Right lobe of liver (tissue), 6 donors: ENCODE measurements around the gene OTUD5. TPM values are rescaled to one million over a fixed set of nuclear protein-coding genes. Genes with fewer than 3 reads are reported as not detected.
A peak's percentile ranks its signal among the peaks of the same experiment; 100 is the strongest.

ENCODE experiments used
- ATAC-seq, 4 donors: fragments of 200-7000 bp; cut with Tn5 transposase; one replicate each; pipeline ENCODE4 v1.9.1; 2020; ENCODE audit warnings: mild to moderate bottlenecking in 4 of 4, moderate library complexity in 4 of 4
- DNase-seq, 3 donors: peaks; one replicate each; pipeline ENCODE4 v3.0.0-alpha.2; 2020
- H3K27ac ChIP-seq, 3 donors: fragments of 200-600 bp; one replicate each; pipeline ENCODE4 v1.8.0; 2022
- H3K27me3 ChIP-seq, 2 donors: fragments of 200-600 bp; one replicate each; pipeline ENCODE4 v1.8.0; 2022
- H3K36me3 ChIP-seq, 4 donors: fragments of 200-600 bp; sonication (generic) in 1 of 4; one replicate each; pipeline versions ENCODE4 v1.5.1 to v1.8.0; 2017 to 2022; ENCODE audit warnings: control low read depth in 1 of 4
- H3K4me1 ChIP-seq, 4 donors: fragments of 200-600 bp; sonication (generic) in 1 of 4; one replicate each; pipeline versions ENCODE4 v1.5.1 to v1.8.0; 2017 to 2022; ENCODE audit warnings: control low read depth in 1 of 4
- H3K4me3 ChIP-seq, 3 donors: fragments of 200-600 bp; one replicate each; pipeline ENCODE4 v1.8.0; 2022
- H3K9me3 ChIP-seq, 4 donors: fragments of 200-600 bp; sonication (generic) in 1 of 4; one replicate each; pipeline versions ENCODE4 v1.5.1 to v1.8.0; 2017 to 2022; ENCODE audit warnings: control low read depth in 1 of 4
- POLR2A ChIP-seq: fragments of 450-650 bp; IDR thresholded peaks from one replicate; pipeline ENCODE4 v1.6.1; 2017; ENCODE audit warnings: antibody characterized with exemption, mild to moderate bottlenecking
- WGBS: methylation state at CpG from one replicate; pipeline ENCODE4 v1.1.6; 2018; ENCODE audit warnings: low coverage, low lambda C conversion rate; ENCODE audit not compliant: insufficient coverage; ENCODE audit errors: missing lambda C conversion rate; 5-methylcytosine and 5-hydroxymethylcytosine counted together
- intact Hi-C, 2 donors: fragments of 100-400 bp; cut with DNase I; formaldehyde crosslinking; loops; one replicate each; pipeline versions ENCODE4 v1.11.2 to v1.14.1; 2022
- total RNA-seq, 6 experiments: library from RNA; depleted of rRNA in 2 of 6; stranded (reverse); fragments of >200 nt in 2 of 6; fragmentation: NEBNext Ultra II Directional in 3 of 6; extraction: Animal tissue kit (Norgen Biotek cat#: 25700) in 3 of 6; gene quantifications; one replicate each; pipeline versions ENCODE4 v1.1.0 to v1.2.4, GENCODE V29; 2016 to 2023
- TF ChIP-seq, protein P1 (sequence below), 4 donors: fragments of 200-600 bp in 3 of 4; fragments of 450-650 bp in 1 of 4; IDR thresholded peaks; one replicate each; pipeline versions ENCODE4 v1.5.1 to v1.8.0; 2016 to 2022; ENCODE audit warnings: antibody characterized with exemption in 4 of 4, mild to moderate bottlenecking in 2 of 4
- donor health status: DM: no; HTN: yes; CAD: no.
- donor health status: DM: no; HTN: no; CAD: no.
- donor health status: DM: no; HTN: no; CAD: no.
- donor health status: DM: no; HTN: yes; CAD: no.
- donor health status: DM: no; HTN: yes; CAD: no.

Gene OTUD5
- total RNA-seq, 6 experiments from 2014 or later: 14.4 to 24.1 (median 21.6) TPM

DNA sequence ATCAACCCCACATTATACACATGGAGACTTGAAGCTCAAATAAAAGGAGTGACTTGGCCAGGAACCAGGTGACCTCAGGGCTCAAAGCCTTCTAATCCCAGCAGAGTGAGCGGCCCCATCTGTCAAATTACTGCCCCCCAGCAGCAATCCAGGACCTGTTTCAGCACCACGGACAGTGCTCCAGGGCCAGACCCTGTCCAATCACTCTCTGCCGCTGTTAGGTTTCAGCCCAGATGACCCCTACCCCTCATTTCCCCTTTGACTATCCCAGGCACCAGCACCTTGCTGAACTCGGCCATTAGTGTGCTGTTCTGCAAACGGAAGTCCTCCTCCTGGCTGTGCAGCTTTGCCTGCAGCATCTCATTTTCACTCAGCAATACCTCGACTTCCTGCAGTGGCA lies 39.6 kb upstream of the OTUD5 start:
- Histone ChIP-seq H3K27me3 (no peaks in the 10 kb centered on the region), H3K4me1 (no peaks in the 10 kb centered on the region), H3K27ac (no peak overlapping the region), H3K36me3 (peaks cover 0 to 6% (median 0%) of the 10 kb centered on the region in 4 donors), H3K9me3 (no peaks in the 10 kb centered on the region), H3K4me3 (no peak overlapping the region)
- intact Hi-C loops: no loop called here
- WGBS: 47% methylated on average over 4 of the region's 6 CpGs
- no peak for ATAC-seq
- no peak for DNase-seq
- TF ChIP-seq POLR2A: no peak
- TF ChIP-seq, protein P1, sequence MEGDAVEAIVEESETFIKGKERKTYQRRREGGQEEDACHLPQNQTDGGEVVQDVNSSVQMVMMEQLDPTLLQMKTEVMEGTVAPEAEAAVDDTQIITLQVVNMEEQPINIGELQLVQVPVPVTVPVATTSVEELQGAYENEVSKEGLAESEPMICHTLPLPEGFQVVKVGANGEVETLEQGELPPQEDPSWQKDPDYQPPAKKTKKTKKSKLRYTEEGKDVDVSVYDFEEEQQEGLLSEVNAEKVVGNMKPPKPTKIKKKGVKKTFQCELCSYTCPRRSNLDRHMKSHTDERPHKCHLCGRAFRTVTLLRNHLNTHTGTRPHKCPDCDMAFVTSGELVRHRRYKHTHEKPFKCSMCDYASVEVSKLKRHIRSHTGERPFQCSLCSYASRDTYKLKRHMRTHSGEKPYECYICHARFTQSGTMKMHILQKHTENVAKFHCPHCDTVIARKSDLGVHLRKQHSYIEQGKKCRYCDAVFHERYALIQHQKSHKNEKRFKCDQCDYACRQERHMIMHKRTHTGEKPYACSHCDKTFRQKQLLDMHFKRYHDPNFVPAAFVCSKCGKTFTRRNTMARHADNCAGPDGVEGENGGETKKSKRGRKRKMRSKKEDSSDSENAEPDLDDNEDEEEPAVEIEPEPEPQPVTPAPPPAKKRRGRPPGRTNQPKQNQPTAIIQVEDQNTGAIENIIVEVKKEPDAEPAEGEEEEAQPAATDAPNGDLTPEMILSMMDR (IDR thresholded peaks at IDR 0.05): no peak

DNA sequence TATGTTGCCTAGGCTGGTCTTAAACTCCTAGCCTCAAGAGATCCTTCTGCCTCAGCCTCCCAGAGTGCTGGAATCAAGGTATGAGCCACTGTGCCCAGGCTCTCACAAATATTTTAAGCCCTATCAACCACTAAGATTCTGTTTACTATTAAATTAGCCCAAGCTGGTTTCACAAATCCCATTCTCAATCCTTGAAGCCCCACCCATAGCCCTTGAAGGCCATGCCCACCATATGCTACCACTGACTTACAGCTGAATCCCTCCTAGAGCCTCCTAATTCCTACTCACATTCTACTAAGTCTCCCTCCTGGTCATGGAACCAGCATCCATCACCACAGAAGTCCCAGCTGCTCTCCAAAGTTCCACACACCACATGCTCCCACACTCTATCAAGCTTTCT lies 34.9 kb upstream of the OTUD5 start:
- ATAC-seq: no peak
- intact Hi-C loops: no loop called here
- DNase-seq: no peak
- Histone ChIP-seq H3K36me3 (peaks cover 0 to 12% (median 4%) of the 10 kb centered on the region in 4 donors), H3K27ac (no peak overlapping the region), H3K4me3 (no peak overlapping the region), H3K4me1 (no peaks in the 10 kb centered on the region), H3K27me3 (no peaks in the 10 kb centered on the region), H3K9me3 (no peaks in the 10 kb centered on the region)
- no peak for TF ChIP-seq POLR2A
- TF ChIP-seq, protein P1 (IDR thresholded peaks at IDR 0.05): no peak

DNA sequence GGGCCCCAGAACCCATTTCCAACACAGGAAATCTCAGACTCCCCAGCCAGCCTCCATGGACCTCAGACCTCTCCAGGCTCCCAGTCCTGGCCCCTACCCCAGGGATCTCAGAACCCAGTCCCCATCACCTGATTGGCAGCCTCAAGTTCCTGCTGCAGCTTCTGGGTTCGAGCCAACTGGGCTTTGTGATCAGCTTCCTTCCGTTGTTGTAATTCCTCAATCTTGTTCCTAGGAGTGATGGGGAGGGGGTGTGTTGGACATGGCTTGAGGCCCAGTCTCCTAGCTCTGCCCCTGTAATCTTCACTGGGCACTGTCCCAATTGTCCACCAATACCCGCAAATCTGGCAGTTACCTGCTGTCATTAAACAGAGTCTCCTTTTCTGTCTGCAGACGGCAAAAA lies 32.1 kb upstream of the OTUD5 start:
- no peak for ATAC-seq
- 47% methylated on average over 3 of the region's 4 CpGs for WGBS
- intact Hi-C loops: no loop called here
- Histone ChIP-seq H3K27ac (no peak overlapping the region), H3K4me1 (no peaks in the 10 kb centered on the region), H3K4me3 (no peak overlapping the region), H3K27me3 (no peaks in the 10 kb centered on the region), H3K36me3 (peaks cover 0 to 18% (median 4%) of the 10 kb centered on the region in 4 donors), H3K9me3 (no peaks in the 10 kb centered on the region)
- peak in 1 of 3 donors; percentile 48 for DNase-seq
- TF ChIP-seq, protein P1 (IDR thresholded peaks at IDR 0.05): no peak
- TF ChIP-seq POLR2A: no peak

DNA sequence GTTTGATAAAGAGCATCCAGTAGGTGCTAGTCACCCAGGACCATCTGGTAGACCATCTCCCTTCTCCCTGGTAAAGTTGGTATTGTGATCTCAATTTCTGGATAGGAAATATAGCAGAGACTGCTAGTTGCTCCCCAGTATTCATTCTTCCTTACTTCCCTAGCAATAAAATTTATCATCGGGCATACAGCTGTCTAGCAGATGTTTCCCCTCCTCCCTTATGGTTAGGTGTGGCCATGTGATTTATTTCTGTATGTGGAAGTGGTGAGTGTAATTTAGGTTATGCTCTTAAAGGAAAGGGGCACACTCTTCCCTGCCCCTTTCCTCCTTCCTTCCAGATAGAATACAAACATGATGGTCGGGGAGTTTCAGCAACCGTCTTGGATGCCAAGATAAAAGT lies 26.5 kb upstream of the OTUD5 start:
- intact Hi-C loops: no loop called here
- DNase-seq (no peak), ATAC-seq (no peak)
- H3K27ac ChIP-seq: no peak overlapping the region
- H3K4me3 ChIP-seq: no peak overlapping the region
- TF ChIP-seq, protein P1 (IDR thresholded peaks at IDR 0.05): no peak
- TF ChIP-seq POLR2A: no peak
- H3K27me3 ChIP-seq: no peaks in the 10 kb centered on the region
- no peaks in the 10 kb centered on the region for H3K4me1 ChIP-seq
- no peaks in the 10 kb centered on the region for H3K9me3 ChIP-seq
- peaks cover 0 to 32% (median 2%) of the 10 kb centered on the region in 4 donors for H3K36me3 ChIP-seq
- 86% methylated on average over 3 of the region's 3 CpGs for WGBS

DNA sequence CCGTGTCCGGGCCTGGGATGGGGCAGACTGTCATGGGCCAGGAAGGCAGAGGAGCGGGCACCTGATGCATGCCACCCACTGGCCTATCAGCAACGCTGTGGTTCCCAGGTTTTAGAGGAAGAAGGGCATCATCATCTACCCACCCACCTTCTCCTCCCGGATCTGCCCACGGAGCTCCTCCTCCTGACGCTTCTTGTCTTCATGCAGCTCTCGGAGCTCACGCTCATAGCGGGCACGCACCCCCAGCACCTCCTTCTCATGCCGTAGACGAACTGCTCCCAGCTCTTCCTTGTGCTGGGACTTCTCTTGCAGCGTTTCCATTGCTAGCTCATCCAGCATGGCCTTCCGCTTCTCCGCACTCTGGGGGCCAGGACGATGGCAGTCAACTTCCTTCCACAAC lies 25.7 kb upstream of the OTUD5 start:
- ATAC-seq: no peak
- TF ChIP-seq POLR2A: no peak
- TF ChIP-seq, protein P1 (IDR thresholded peaks at IDR 0.05): no peak
- Histone ChIP-seq H3K9me3 (no peaks in the 10 kb centered on the region), H3K36me3 (peaks cover 0 to 32% (median 2%) of the 10 kb centered on the region in 4 donors), H3K4me1 (no peaks in the 10 kb centered on the region), H3K27me3 (no peaks in the 10 kb centered on the region), H3K27ac (no peak overlapping the region), H3K4me3 (no peak overlapping the region)
- peak in 1 of 3 donors; percentile 36 for DNase-seq
- intact Hi-C loops: no loop called here
- 81% methylated on average over 10 of the region's 17 CpGs for WGBS
